H9 (cell line): Measurements from ENCODE around the gene MAD1L1. TPM values are rescaled to one million over a fixed set of nuclear protein-coding genes. Genes with fewer than 3 reads are reported as not detected.
A peak's percentile ranks its signal among the peaks of the same experiment; 100 is the strongest.

Experiments
- DNase-seq: peaks from one replicate; pipeline ENCODE4 v3.0.0-alpha.2; 2017
- H2AFZ ChIP-seq: one replicate; pipeline ENCODE4 v1.6.1; 2013; ENCODE audit warnings: mild to moderate bottlenecking, low read length, control low read depth, moderate library complexity
- H2AK5ac ChIP-seq: 2 replicates; pipeline ENCODE4 v1.6.1; 2013; ENCODE audit warnings: low read length, control low read depth, mixed read lengths; ENCODE audit not compliant: insufficient read length
- H2BK120ac ChIP-seq: one replicate; pipeline ENCODE4 v1.6.1; 2013; ENCODE audit warnings: low read depth, mild to moderate bottlenecking, low read length, control low read depth, inconsistent platforms; ENCODE audit not compliant: poor library complexity, severe bottlenecking
- H2BK12ac ChIP-seq: 2 replicates; pipeline ENCODE4 v1.6.1; 2013; ENCODE audit warnings: low read length, control low read depth, mixed read lengths, low read depth; ENCODE audit not compliant: insufficient read length
- H2BK15ac ChIP-seq: 2 replicates; pipeline ENCODE4 v1.6.1; 2013; ENCODE audit warnings: low read depth, low read length, control low read depth
- H2BK20ac ChIP-seq: one replicate; pipeline ENCODE4 v1.6.1; 2013; ENCODE audit warnings: low read depth, mild to moderate bottlenecking, low read length, control low read depth, inconsistent platforms; ENCODE audit not compliant: poor library complexity, severe bottlenecking
- H2BK5ac ChIP-seq: 2 replicates; pipeline ENCODE4 v1.6.1; 2013; ENCODE audit warnings: low read length, control low read depth, mixed read lengths; ENCODE audit not compliant: insufficient read length
- H3K14ac ChIP-seq: 2 replicates; pipeline ENCODE4 v1.6.1; 2013; ENCODE audit warnings: low read length, control low read depth; ENCODE audit not compliant: insufficient read depth
- H3K18ac ChIP-seq: 2 replicates; pipeline ENCODE4 v1.6.1; 2013; ENCODE audit warnings: low read depth, mild to moderate bottlenecking, mixed read lengths, low read length, control low read depth; ENCODE audit not compliant: insufficient read length
- H3K23ac ChIP-seq: 2 replicates; pipeline ENCODE4 v1.6.1; 2013; ENCODE audit warnings: low read length, control low read depth, mixed read lengths, low read depth; ENCODE audit not compliant: insufficient read length
- H3K23me2 ChIP-seq: 2 replicates; pipeline ENCODE4 v1.6.1; 2013; ENCODE audit warnings: low read depth, mild to moderate bottlenecking, mixed read lengths, low read length, control low read depth; ENCODE audit not compliant: insufficient read length, poor library complexity, severe bottlenecking
- H3K27ac ChIP-seq: 2 replicates; pipeline ENCODE4 v1.5.1; 2013; ENCODE audit warnings: low read length, control low read depth, mixed read lengths, low read depth; ENCODE audit not compliant: insufficient read length
- H3K27me3 ChIP-seq: 2 replicates; pipeline ENCODE4 v1.6.1; 2013; ENCODE audit warnings: low read length, control low read depth, inconsistent platforms; ENCODE audit not compliant: insufficient read depth
- H3K4ac ChIP-seq: 2 replicates; pipeline ENCODE4 v1.6.1; 2013; ENCODE audit warnings: low read depth, mild to moderate bottlenecking, control low read depth, inconsistent platforms, low read length, moderate library complexity
- H3K4me1 ChIP-seq: 2 replicates; pipeline ENCODE4 v1.6.1; 2013; ENCODE audit warnings: low read length, control low read depth, inconsistent platforms; ENCODE audit not compliant: insufficient read depth
- H3K4me2 ChIP-seq: 2 replicates; pipeline ENCODE4 v1.6.1; 2013; ENCODE audit warnings: low read length, control low read depth, mixed read lengths; ENCODE audit not compliant: insufficient read length, insufficient read depth
- H3K56ac ChIP-seq: 2 replicates; pipeline ENCODE4 v1.6.1; 2013; ENCODE audit warnings: low read depth, mild to moderate bottlenecking, mixed read lengths, low read length, control low read depth; ENCODE audit not compliant: insufficient read length
- H3K79me1 ChIP-seq: 2 replicates; pipeline ENCODE4 v1.6.1; 2013; ENCODE audit warnings: low read depth, mild to moderate bottlenecking, moderate library complexity, low read length, control low read depth, inconsistent platforms; ENCODE audit not compliant: insufficient read depth, poor library complexity, severe bottlenecking
- H3K79me2 ChIP-seq: 2 replicates; pipeline ENCODE4 v1.6.1; 2013; ENCODE audit warnings: low read length, control low read depth, inconsistent platforms; ENCODE audit not compliant: insufficient read depth
- H3K9ac ChIP-seq: 2 replicates; pipeline ENCODE4 v1.6.1; 2013; ENCODE audit warnings: low read length, control low read depth, mixed read lengths; ENCODE audit not compliant: insufficient read length; ENCODE audit errors: extremely low read depth
- H3K9me3 ChIP-seq: one replicate; pipeline ENCODE4 v1.6.1; 2013; ENCODE audit warnings: low read depth, low read length, inconsistent platforms; ENCODE audit not compliant: control insufficient read depth
- H3T11ph ChIP-seq: one replicate; pipeline ENCODE4 v1.6.1; 2013; ENCODE audit warnings: mild to moderate bottlenecking, low read length, control low read depth, inconsistent platforms
- H4K20me1 ChIP-seq: one replicate; pipeline ENCODE4 v1.6.1; 2013; ENCODE audit not compliant: control insufficient read depth, insufficient read length, insufficient read depth
- H4K5ac ChIP-seq: 2 replicates; pipeline ENCODE4 v1.6.1; 2013; ENCODE audit warnings: low read depth, mild to moderate bottlenecking, mixed read lengths, low read length, control low read depth; ENCODE audit not compliant: insufficient read length
- H4K8ac ChIP-seq: replicated peaks from 2 replicates; pipeline ENCODE4 v1.6.1; 2013; ENCODE audit warnings: low read length, control low read depth, mixed read lengths, low read depth; ENCODE audit not compliant: insufficient read length
- H4K91ac ChIP-seq: 2 replicates; pipeline ENCODE4 v1.6.1; 2013; ENCODE audit warnings: low read depth, mild to moderate bottlenecking, moderate library complexity, mixed read lengths, low read length, control low read depth; ENCODE audit not compliant: insufficient read length
- H3K27ac Mint-ChIP-seq, 3 experiments: 2 replicates in 2 of 3; 3 replicates in 1 of 3; pipeline ENCODE4 v1.8.0; 2020 to 2021; ENCODE audit warnings: mixed read lengths in 3 of 3, mild to moderate bottlenecking in 1 of 3, moderate library complexity in 1 of 3
- H3K27me3 Mint-ChIP-seq: 2 replicates; pipeline ENCODE4 v1.8.0; 2021; ENCODE audit warnings: low read depth, mild to moderate bottlenecking, moderate library complexity, mixed read lengths
- H3K36me3 Mint-ChIP-seq, 3 experiments: 2 replicates in 2 of 3; 3 replicates in 1 of 3; pipeline ENCODE4 v1.8.0; 2020 to 2021; ENCODE audit warnings: low read depth in 3 of 3, mixed read lengths in 3 of 3; ENCODE audit not compliant: insufficient read depth in 1 of 3
- H3K4me1 Mint-ChIP-seq, 2 experiments: 2 replicates each; pipeline ENCODE4 v1.8.0; 2020; ENCODE audit warnings: mixed read lengths in 2 of 2
- H3K4me3 Mint-ChIP-seq, 2 experiments: 2 replicates in 1 of 2; 3 replicates in 1 of 2; pipeline ENCODE4 v1.8.0; 2020 to 2021; ENCODE audit warnings: mild to moderate bottlenecking in 2 of 2, mixed read lengths in 2 of 2, moderate library complexity in 1 of 2
- H3K9me3 Mint-ChIP-seq, 2 experiments: 2 replicates in 1 of 2; 3 replicates in 1 of 2; pipeline ENCODE4 v1.8.0; 2020; ENCODE audit warnings: mild to moderate bottlenecking in 2 of 2, mixed read lengths in 2 of 2, moderate library complexity in 1 of 2
- WGBS: extraction: QIAGEN DNeasy Blood & Tissue Kit; methylation state at CpG from one replicate; pipeline ENCODE4 v1.1.7; 2013; ENCODE audit warnings: missing lambda C conversion rate, low lambda C conversion rate, mixed read lengths; ENCODE audit not compliant: insufficient read length; ENCODE audit errors: extremely low coverage; 5-methylcytosine and 5-hydroxymethylcytosine counted together
- total RNA-seq: library from RNA; stranded (reverse); gene quantifications from 2 replicates; pipeline ENCODE4 v1.2.1, GENCODE V29; 2021
- TF ChIP-seq, protein P1 (sequence below): fragments of 200-600 bp; sonication (generic); conservative IDR thresholded peaks from 3 replicates; pipeline ENCODE4 v1.8.0; 2021; ENCODE audit warnings: antibody characterized with exemption, mild to moderate bottlenecking

MAD1L1 gene
- total RNA-seq, 1 experiment from 2014 or later = 39.0 TPM

DNA sequence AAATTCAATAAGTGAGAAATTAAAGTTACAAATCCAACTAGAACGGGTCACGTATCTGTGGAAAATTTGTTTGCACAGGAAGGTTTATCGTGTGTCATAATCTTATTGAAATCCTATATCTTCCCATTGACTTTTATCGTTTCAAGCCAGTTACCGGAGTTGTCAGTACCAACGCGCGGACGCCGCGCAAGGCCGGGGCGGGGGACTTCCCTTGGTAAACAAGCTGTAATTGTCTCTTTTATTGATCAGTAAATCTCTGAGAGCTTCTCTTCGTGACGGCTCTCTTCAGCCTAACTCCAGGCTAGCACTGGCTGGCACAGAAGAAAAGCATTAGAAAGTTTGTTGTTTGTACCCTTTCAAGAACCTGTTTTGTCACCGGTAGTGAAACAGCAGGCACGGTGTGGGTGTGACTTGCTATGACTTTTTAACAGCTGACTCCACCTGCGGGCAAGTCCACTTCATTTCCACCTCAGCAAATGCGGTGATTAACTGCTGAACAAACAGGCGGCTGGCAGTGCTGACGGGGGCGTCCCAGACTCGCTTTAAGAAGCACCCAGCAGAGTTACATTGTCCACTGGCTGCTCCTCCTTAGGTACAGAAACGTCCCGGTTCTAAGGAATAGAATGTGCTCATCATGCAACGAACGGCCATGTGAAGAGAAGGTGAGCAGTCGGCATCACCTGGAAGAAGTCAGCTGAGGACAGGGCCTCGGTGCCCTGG lies 215.8 kb downstream of the MAD1L1 start:
- Histone ChIP-seq H3K23ac (no peak overlapping the region), H3K4me1 (no peaks in the 10 kb centered on the region), H3K4me2 (no peak overlapping the region), H2BK15ac (no peak overlapping the region), H2BK12ac (no peak overlapping the region), H2AFZ (no peak overlapping the region), H3K14ac (no peak overlapping the region), H3K79me2 (no peaks in the 10 kb centered on the region; the same call in 1 of the 2 replicates), H4K8ac (no peak overlapping the region), H3K23me2 (peaks cover 4% of the 10 kb centered on the region), H4K91ac (no peak overlapping the region), H4K20me1 (no peaks in the 10 kb centered on the region), H3K18ac (no peak overlapping the region), H2BK120ac (no peak overlapping the region), H3K79me1 (no peaks in the 10 kb centered on the region), H3K9me3 (no peaks in the 10 kb centered on the region), H3T11ph (no peak overlapping the region), H4K5ac (no peak overlapping the region), H3K27me3 (no peaks in the 10 kb centered on the region), H3K27ac (no peak overlapping the region), H2BK20ac (no peak overlapping the region), H3K56ac (no peak overlapping the region), H3K4ac (no peak overlapping the region), H2BK5ac (no peak overlapping the region), H2AK5ac (no peak overlapping the region), H3K9ac (no peak overlapping the region)
- peak overlapping the region in 2 of 3 experiments; percentile 10 to 45; a peak in 4 of 7 replicates for H3K27ac Mint-ChIP-seq
- no peaks in the 10 kb centered on the region; the same call in 1 of the 2 replicates for H3K27me3 Mint-ChIP-seq
- TF ChIP-seq, protein P1, sequence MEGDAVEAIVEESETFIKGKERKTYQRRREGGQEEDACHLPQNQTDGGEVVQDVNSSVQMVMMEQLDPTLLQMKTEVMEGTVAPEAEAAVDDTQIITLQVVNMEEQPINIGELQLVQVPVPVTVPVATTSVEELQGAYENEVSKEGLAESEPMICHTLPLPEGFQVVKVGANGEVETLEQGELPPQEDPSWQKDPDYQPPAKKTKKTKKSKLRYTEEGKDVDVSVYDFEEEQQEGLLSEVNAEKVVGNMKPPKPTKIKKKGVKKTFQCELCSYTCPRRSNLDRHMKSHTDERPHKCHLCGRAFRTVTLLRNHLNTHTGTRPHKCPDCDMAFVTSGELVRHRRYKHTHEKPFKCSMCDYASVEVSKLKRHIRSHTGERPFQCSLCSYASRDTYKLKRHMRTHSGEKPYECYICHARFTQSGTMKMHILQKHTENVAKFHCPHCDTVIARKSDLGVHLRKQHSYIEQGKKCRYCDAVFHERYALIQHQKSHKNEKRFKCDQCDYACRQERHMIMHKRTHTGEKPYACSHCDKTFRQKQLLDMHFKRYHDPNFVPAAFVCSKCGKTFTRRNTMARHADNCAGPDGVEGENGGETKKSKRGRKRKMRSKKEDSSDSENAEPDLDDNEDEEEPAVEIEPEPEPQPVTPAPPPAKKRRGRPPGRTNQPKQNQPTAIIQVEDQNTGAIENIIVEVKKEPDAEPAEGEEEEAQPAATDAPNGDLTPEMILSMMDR = no peak
- no peak for DNase-seq
- H3K4me3 Mint-ChIP-seq = no peak overlapping the region
- H3K9me3 Mint-ChIP-seq = 0 out of 5 replicates have a peak, but pooled peaks cover 0 to 4% of the 10 kb centered on the region in 2 experiments
- peaks cover 5 to 11% of the 10 kb centered on the region in 2 experiments; a peak in 3 of 4 replicates for H3K4me1 Mint-ChIP-seq
- H3K36me3 Mint-ChIP-seq = peaks cover 7 to 12% (median 9%) of the 10 kb centered on the region in 3 experiments; a peak in 4 of 7 replicates
- no CpG with 5 or more reads among the region's 29 CpGs for WGBS
